Cardiac muscle cell (in vitro differentiated cells and primary cell): ENCODE data around the gene KCNAB3. TPM values are rescaled to one million over a fixed set of nuclear protein-coding genes. Genes with fewer than 3 reads are reported as not detected.

Source experiments
- DNase-seq, 2 donors: peaks; one replicate each; pipeline versions ENCODE4 v3.0.0 to v3.0.0-alpha.2; 2010 to 2017; ENCODE audit warnings: low read depth in 1 of 2, low spot score in 1 of 2
- H3K27ac ChIP-seq: fragments of 200-600 bp; sonication (generic); 2 replicates; pipeline ENCODE4 v1.5.1; 2016
- H3K27me3 ChIP-seq: fragments of 200-600 bp; sonication (generic); 2 replicates; pipeline ENCODE4 v1.6.0; 2016; ENCODE audit warnings: control low read depth
- H3K36me3 ChIP-seq: fragments of 200-600 bp; sonication (generic); 2 replicates; pipeline ENCODE4 v1.5.1; 2016; ENCODE audit warnings: control low read depth
- H3K4me1 ChIP-seq: fragments of 200-600 bp; sonication (generic); 2 replicates; pipeline ENCODE4 v1.8.1; 2017; ENCODE audit warnings: low read depth, mild to moderate bottlenecking, mixed run types
- H3K4me3 ChIP-seq: fragments of 200-600 bp; sonication (generic); 2 replicates; pipeline ENCODE4 v1.5.1; 2016; ENCODE audit warnings: mild to moderate bottlenecking
- H3K9me3 ChIP-seq: fragments of 200-600 bp; sonication (generic); 2 replicates; pipeline ENCODE4 v1.5.1; 2017; ENCODE audit warnings: low read depth, mild to moderate bottlenecking, control low read depth
- CTCF ChIP-seq: IDR thresholded peaks from 2 replicates; pipeline ENCODE4 v1.5.1; 2012; ENCODE audit warnings: low read depth, mild to moderate bottlenecking, low read length
- polyA plus RNA-seq: library from polyadenylated mRNA; unstranded; fragments of >200 nt; fragmentation: Nextera tagmentation; extraction: Ambion mirVana; gene quantifications from 2 replicates; pipeline ENCODE4 v1.2.1, GENCODE V29; 2016
- total RNA-seq: library from RNA; depleted of rRNA; stranded (reverse); fragments of >200 nt; gene quantifications from 2 replicates; pipeline ENCODE4 v1.2.3, GENCODE V29; 2016

KCNAB3 gene
- total and polyA plus RNA-seq, 2 experiments from 2014 or later, result 1.3 to 3.3 TPM

DNA sequence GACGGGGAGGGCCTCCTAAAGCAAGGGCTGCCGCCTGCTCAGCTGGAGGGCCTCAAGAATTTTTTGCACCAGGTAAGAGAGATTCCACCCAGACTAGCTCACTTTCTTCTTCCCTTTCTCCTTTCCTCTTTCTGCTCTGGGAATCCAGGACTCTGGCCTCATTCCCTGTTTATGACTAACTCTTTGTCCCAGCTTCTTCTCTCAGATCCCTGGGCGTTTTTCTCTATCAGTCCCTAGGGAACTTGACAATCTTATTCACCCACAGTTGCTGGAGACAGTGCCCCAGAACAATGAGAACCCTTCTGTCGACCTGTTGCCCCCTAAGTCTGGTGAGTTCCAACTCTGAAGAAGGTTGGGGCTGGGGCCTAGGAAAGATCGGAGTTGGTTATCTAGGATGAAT is 18.0 kb upstream of the KCNAB3 start:
- Histone ChIP-seq H3K9me3 (no peaks in the 10 kb centered on the region), H3K27ac (no peak overlapping the region), H3K4me3 (no peak overlapping the region), H3K27me3 (no peaks in the 10 kb centered on the region), H3K4me1 (no peaks in the 10 kb centered on the region), H3K36me3 (peaks cover 50% of the 10 kb centered on the region)
- TF ChIP-seq CTCF, result no peak
- DNase-seq, result peak in 1 of 2 donors; percentile 51

DNA sequence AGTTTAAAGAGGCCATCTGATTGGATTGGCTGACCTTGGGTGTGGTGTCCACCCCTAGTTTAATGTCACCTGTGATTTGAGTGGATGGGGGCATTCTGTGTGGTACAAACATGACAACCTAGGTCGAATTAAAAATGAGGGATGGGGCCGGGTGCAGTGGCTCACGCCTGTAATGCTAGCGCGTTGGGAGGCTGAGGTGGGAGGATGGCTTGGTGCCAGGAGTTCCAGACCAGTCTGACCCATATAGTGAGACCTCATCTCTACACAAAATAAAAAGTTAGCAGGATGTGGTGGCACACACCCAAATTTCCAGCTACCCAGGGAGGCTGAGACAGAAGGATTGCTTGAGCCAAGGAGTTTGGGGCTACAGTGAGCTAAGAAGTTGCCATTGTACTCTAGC is 16.8 kb upstream of the KCNAB3 start:
- Histone ChIP-seq H3K9me3 (no peaks in the 10 kb centered on the region), H3K4me1 (no peaks in the 10 kb centered on the region), H3K27me3 (no peaks in the 10 kb centered on the region), H3K27ac (no peak overlapping the region), H3K4me3 (no peak overlapping the region), H3K36me3 (peaks cover 50% of the 10 kb centered on the region)
- no peak for DNase-seq
- TF ChIP-seq CTCF, result no peak

DNA sequence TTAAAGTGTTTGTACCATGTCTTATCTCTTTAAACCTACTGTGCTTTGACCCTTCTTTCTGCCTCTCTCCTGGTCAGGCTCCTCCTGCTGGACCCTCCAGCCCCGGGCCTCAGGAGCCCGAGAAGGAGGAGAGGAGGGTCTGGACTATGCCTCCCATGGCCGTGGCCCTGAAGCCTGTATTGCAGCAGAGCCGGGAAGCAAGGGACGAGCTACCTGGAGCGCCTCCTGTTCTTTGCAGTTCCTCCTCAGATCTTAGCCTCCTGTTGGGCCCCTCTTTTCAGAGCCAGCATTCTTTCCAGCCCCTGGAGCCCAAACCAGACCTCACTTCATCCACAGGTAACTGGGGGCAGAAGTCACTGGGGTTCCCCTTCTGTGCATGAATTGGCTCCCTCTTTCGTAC is 16.0 kb upstream of the KCNAB3 start:
- H3K4me3 ChIP-seq, result no peak overlapping the region
- TF ChIP-seq CTCF, result no peak
- no peaks in the 10 kb centered on the region for H3K4me1 ChIP-seq
- no peaks in the 10 kb centered on the region for H3K27me3 ChIP-seq
- DNase-seq, result no peak
- H3K9me3 ChIP-seq, result no peaks in the 10 kb centered on the region
- peaks cover 56% of the 10 kb centered on the region for H3K36me3 ChIP-seq
- no peak overlapping the region for H3K27ac ChIP-seq

DNA sequence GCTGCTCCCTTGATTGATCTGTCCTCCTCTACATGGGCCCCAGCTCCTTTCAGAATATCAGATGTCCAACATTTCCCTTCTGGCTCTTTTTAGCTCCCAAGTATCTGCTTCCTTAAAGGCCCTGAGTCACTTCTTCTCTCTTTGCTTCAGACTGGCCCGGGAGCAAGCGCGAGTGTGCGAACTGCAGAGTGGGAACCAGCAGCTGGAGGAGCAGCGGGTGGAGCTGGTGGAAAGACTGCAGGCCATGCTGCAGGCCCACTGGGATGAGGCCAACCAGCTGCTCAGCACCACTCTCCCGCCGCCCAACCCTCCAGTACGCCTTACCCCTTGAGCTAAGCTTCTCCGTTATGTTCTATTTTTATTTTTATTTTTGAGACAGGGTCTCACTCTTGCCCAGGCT is 14.7 kb upstream of the KCNAB3 start:
- H3K27me3 ChIP-seq, result no peaks in the 10 kb centered on the region
- H3K36me3 ChIP-seq, result peaks cover 54% of the 10 kb centered on the region
- TF ChIP-seq CTCF, result no peak

DNA sequence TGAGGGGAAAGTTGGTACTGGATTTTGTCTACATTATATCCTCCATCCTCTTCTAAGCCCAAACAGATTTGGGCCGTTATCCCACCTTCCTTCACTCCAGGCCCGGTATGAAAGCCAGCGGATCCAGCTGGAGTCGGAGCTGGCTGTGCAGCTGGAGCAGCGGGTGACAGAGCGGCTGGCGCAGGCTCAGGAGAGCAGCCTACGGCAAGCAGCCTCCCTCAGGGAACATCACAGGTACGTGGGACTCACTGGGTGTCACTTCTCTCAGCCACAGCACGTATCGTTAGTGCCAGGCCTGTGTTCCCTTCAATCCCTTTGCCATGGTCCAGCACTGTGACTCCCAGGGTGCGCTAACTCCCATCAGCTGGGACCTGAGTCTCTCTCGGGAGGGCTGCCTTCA is 13.6 kb upstream of the KCNAB3 start:
- no peak for DNase-seq
- no peaks in the 10 kb centered on the region for H3K27me3 ChIP-seq
- TF ChIP-seq CTCF, result no peak
- H3K36me3 ChIP-seq, result peaks cover 55% of the 10 kb centered on the region
- no peaks in the 10 kb centered on the region for H3K4me1 ChIP-seq
- no peak overlapping the region for H3K4me3 ChIP-seq
- H3K9me3 ChIP-seq, result no peaks in the 10 kb centered on the region
- H3K27ac ChIP-seq, result no peak overlapping the region

More for the DNA sequence above, 14.7 kb upstream of the KCNAB3 start:
- no peak overlapping the region for H3K27ac ChIP-seq
- H3K4me3 ChIP-seq, result no peak overlapping the region
- H3K9me3 ChIP-seq, result no peaks in the 10 kb centered on the region
- DNase-seq, result no peak
- H3K4me1 ChIP-seq, result no peaks in the 10 kb centered on the region

DNA sequence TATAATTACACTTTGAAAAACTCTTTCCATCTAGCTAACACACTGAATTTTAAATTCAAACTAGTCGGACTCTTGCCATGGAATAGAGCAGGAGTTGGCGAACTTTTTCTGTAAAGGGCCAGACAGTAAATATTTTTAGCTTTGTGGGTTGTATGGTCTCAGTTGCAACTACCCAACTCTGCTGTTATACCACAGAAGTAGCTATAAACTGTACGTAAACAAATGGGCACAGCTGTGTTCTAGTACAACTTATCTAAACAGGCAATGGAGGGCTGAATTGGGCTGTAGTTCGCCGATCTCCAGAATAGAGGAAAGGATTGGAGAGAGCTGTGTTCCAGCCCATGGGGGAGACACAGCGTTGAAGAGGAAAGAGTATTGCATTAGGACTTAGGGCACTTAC is 11.1 kb upstream of the KCNAB3 start:
- no peaks in the 10 kb centered on the region for H3K27me3 ChIP-seq
- peaks cover 44% of the 10 kb centered on the region for H3K36me3 ChIP-seq
- no peak for DNase-seq
- no peaks in the 10 kb centered on the region for H3K4me1 ChIP-seq
- TF ChIP-seq CTCF, result no peak
- no peaks in the 10 kb centered on the region for H3K9me3 ChIP-seq
- no peak overlapping the region for H3K27ac ChIP-seq
- H3K4me3 ChIP-seq, result no peak overlapping the region
